A549 (cell line): ENCODE measurements around the gene ADAMTS19.

Experiments
- BCL3 ChIP-seq: fragments of >200 bp; sonication (Bioruptor Twin); formaldehyde crosslinking; IDR thresholded peaks from 3 replicates; pipeline ENCODE4 v1.6.1; 2016
- CTCF ChIP-seq: fragments of >200 bp; sonication (Bioruptor Twin); formaldehyde crosslinking; IDR thresholded peaks from 3 replicates; pipeline ENCODE4 v1.5.1; 2016
- E2F6 ChIP-seq: IDR thresholded peaks from 2 replicates; pipeline ENCODE4 v1.6.1; 2012; ENCODE audit warnings: low read depth, borderline replicate concordance
- EHF ChIP-seq: fragments of 250-450 bp; sonication (Bioruptor Pico); IDR thresholded peaks from 2 replicates; pipeline ENCODE4 v1.5.0; 2020; ENCODE audit warnings: mild to moderate bottlenecking
- EP300 ChIP-seq, 2 experiments: fragments of >200 bp; sonication (Bioruptor Twin); formaldehyde crosslinking; IDR thresholded peaks; 2 replicates in 1 of 2; 3 replicates in 1 of 2; pipeline ENCODE4 v1.6.1; 2016 to 2017
- HMGXB4 ChIP-seq: fragments of 250-450 bp; sonication (Bioruptor Pico); IDR thresholded peaks from 2 replicates; pipeline ENCODE4 v1.5.0; 2021; ENCODE audit warnings: mild to moderate bottlenecking, moderate library complexity, borderline replicate concordance
- MAX ChIP-seq: IDR thresholded peaks from 2 replicates; pipeline ENCODE4 v1.6.1; 2012
- RFX5 ChIP-seq: fragments of 450-650 bp; IDR thresholded peaks from 2 replicates; pipeline ENCODE4 v1.7.1; 2014; ENCODE audit warnings: antibody characterized with exemption, mild to moderate bottlenecking, moderate library complexity
- ZC3H11A ChIP-seq: fragments of 450-650 bp; IDR thresholded peaks from 2 replicates; pipeline ENCODE4 v1.6.1; 2014; ENCODE audit warnings: antibody characterized with exemption, mild to moderate bottlenecking

GRCh38 chr5:129658801-129659200, 198.7 kb downstream of the ADAMTS19 start:
- TF ChIP-seq CTCF (no peak), RFX5 (no peak), EP300 (IDR thresholded peaks at IDR 0.05) (no peak), HMGXB4 (CRISPR knock-in tag) (no peak), MAX (no peak), ZC3H11A (no peak), EHF (CRISPR knock-in tag) (no peak), BCL3 (no peak), E2F6 (no peak)
